ENCODE results near the gene ZFHX3. TPM values are rescaled to one million over a fixed set of nuclear protein-coding genes. Genes with fewer than 3 reads are reported as not detected.

Gene ZFHX3
- total and polyA plus RNA-seq, 2 of the 8 experiments (the other 6 are each of a cell fraction or from before 2014, with no cell fraction given), result 0.08 to 0.99 TPM

- no peaks in the 10 kb centered on the region for H4K20me1 ChIP-seq (replicated peaks in 1 of 2; ENCODE audit: control insufficient read depth in 1 of 2, insufficient read depth in 2 of 2, low read length in 2 of 2)
- H2BK120ac ChIP-seq (replicated peaks; ENCODE audit: low read depth, low read length), result no peak overlapping the region
- no peak overlapping the region for H2BK12ac ChIP-seq (ENCODE audit: low read depth, low read length)
- TF ChIP-seq MAFK (IDR thresholded peaks at IDR 0.05; ENCODE audit: low read depth, low read length), result no peak
- TF ChIP-seq TAF1 (IDR thresholded peaks at IDR 0.05; ENCODE audit: low read depth, low read length), result no peak
- TF ChIP-seq RAD21 (IDR thresholded peaks at IDR 0.05 in 1 of 2, conservative IDR thresholded peaks at IDR 0.05 in 1 of 2; ENCODE audit: low read depth in 2 of 2, low read length in 2 of 2), result no peak
- no peak for TF ChIP-seq BACH1 (IDR thresholded peaks at IDR 0.05; ENCODE audit: low read length)
- TF ChIP-seq SIRT6 (IDR thresholded peaks at IDR 0.05; ENCODE audit: low read length), result no peak
- TF ChIP-seq ATF3 (IDR thresholded peaks at IDR 0.05; ENCODE audit: insufficient read depth, low read depth, low read length), result no peak
- H3K23me2 ChIP-seq (ENCODE audit: low read depth, low read length), result no peaks in the 10 kb centered on the region
- no peak overlapping the region for H3K9ac ChIP-seq (replicated peaks in 1 of 4; ENCODE audit: extremely low read depth in 1 of 4, low read depth in 3 of 4, low read length in 3 of 4)
- H2AK5ac ChIP-seq (ENCODE audit: low read depth, low read length), result no peak overlapping the region
- H3K27me3 ChIP-seq (replicated peaks in 1 of 4; ENCODE audit: control insufficient read depth in 3 of 4, extremely low read depth in 1 of 4, insufficient read depth in 3 of 4, low read length in 3 of 4), result no peaks in the 10 kb centered on the region
- no peak overlapping the region for H2BK15ac ChIP-seq (ENCODE audit: low read length)
- WGBS, 2 experiments (ENCODE audit: extremely low coverage in 1 of 2, insufficient coverage in 1 of 2, insufficient read length in 1 of 2, insufficient replicate concordance in 2 of 2, low coverage in 1 of 2, low lambda C conversion rate in 2 of 2, missing lambda C conversion rate in 1 of 2), result 81% methylated on average over 5 of the region's 5 CpGs; no CpG with 5 or more reads in 1 of the 2 experiments
- CTCF ChIA-PET (ENCODE audit: partially characterized antibody), result interaction anchor here (0.6 kb wide), 1 partner anchor 249 kb away, joined by 4 read pairs; no protein-coding TSS in a partner anchor
- no peak overlapping the region for H4K5ac ChIP-seq (ENCODE audit: insufficient read length, low read depth, low read length)
- no peak overlapping the region for H3K23ac ChIP-seq (ENCODE audit: insufficient read length)
- H3K27ac ChIP-seq (ENCODE audit: low read depth, low read length), result no peak overlapping the region
- H3K4me3 ChIP-seq (ENCODE audit: extremely low read depth in 1 of 4, insufficient read depth in 2 of 4, low read depth in 3 of 4, low read length in 4 of 4), result no peak overlapping the region
- H2BK5ac ChIP-seq (ENCODE audit: low read depth, low read length), result no peak overlapping the region
- FAIRE-seq (no peak), DNase-seq (ENCODE audit: low read depth in 1 of 2, low spot score in 2 of 2) (no peak)
- no peak overlapping the region for H3K18ac ChIP-seq (ENCODE audit: extremely low read depth, low read length)
- H3K4me2 ChIP-seq (ENCODE audit: insufficient read depth in 1 of 2, low read depth in 2 of 2, low read length in 2 of 2), result no peak overlapping the region
- no peak overlapping the region for H4K8ac ChIP-seq (ENCODE audit: extremely low read depth, insufficient read depth, low read length)
- H4K91ac ChIP-seq (replicated peaks; ENCODE audit: insufficient read length, low read length), result no peak overlapping the region
- H3K14ac ChIP-seq (ENCODE audit: insufficient read length), result no peak overlapping the region
- no peak overlapping the region for H2BK20ac ChIP-seq (ENCODE audit: low read length)
- no peak overlapping the region for H2AFZ ChIP-seq (ENCODE audit: low read length)
- H3K4ac ChIP-seq (replicated peaks; ENCODE audit: insufficient read length, low read depth, low read length), result no peak overlapping the region
- H3K79me1 ChIP-seq (ENCODE audit: low read depth, low read length), result no peaks in the 10 kb centered on the region
- H3K9me3 ChIP-seq (ENCODE audit: insufficient read depth in 2 of 2, low read depth in 1 of 2, low read length in 1 of 2), result no peaks in the 10 kb centered on the region
- peaks cover 2 to 4% (median 4%) of the 10 kb centered on the region in 4 experiments; a peak in 5 of 7 replicates for H3K4me1 ChIP-seq (replicated peaks in 1 of 4; ENCODE audit: control insufficient read depth in 3 of 4, insufficient read depth in 4 of 4, low read length in 3 of 4)
- no peaks in the 10 kb centered on the region for H3K79me2 ChIP-seq (ENCODE audit: control insufficient read depth in 1 of 2, insufficient read depth in 2 of 2, low read length in 2 of 2)
- H3K36me3 ChIP-seq (ENCODE audit: control insufficient read depth in 2 of 4, insufficient read depth in 4 of 4, low read length in 3 of 4), result no peaks in the 10 kb centered on the region
- no peak overlapping the region for H3K56ac ChIP-seq (replicated peaks; ENCODE audit: insufficient read length, low read depth, low read length)
- POLR2A ChIA-PET (ENCODE audit: partially characterized antibody), result no interaction called here
Measured at GRCh38 chr16:72768591-72768990, 279.3 kb downstream of the ZFHX3 start.
